GM10266 (cell line): ENCODE results near the gene STXBP5.

Experiments used
- DNase-seq: peaks from one replicate; pipeline ENCODE4 v3.0.0; 2012; ENCODE audit errors: extremely low spot score
- CTCF ChIP-seq: IDR thresholded peaks from 2 replicates; pipeline ENCODE4 v1.5.1; 2012; ENCODE audit warnings: mild to moderate bottlenecking, low read depth; ENCODE audit not compliant: control insufficient read depth, insufficient read depth; ENCODE audit errors: missing control alignments

The STXBP5 gene

GRCh38 chr6:147390909-147391536 lies 186.8 kb downstream of the STXBP5 start:
- no peak for DNase-seq
- TF ChIP-seq CTCF: no peak

GRCh38 chr6:147392917-147393625 lies 188.9 kb downstream of the STXBP5 start:
- no peak for TF ChIP-seq CTCF
- DNase-seq: no peak

GRCh38 chr6:147395158-147395557 lies 190.9 kb downstream of the STXBP5 start:
- no peak for DNase-seq
- TF ChIP-seq CTCF: no peak

- DNase-seq: no peak
- no peak for TF ChIP-seq CTCF
These were observed 193.1 kb downstream of the STXBP5 start for GRCh38 chr6:147397306-147397705.

GRCh38 chr6:147400968-147401367 lies 196.8 kb downstream of the STXBP5 start:
- DNase-seq: no peak
- TF ChIP-seq CTCF: no peak

GRCh38 chr6:147401779-147402178 lies 197.6 kb downstream of the STXBP5 start:
- no peak for TF ChIP-seq CTCF
- DNase-seq: no peak

GRCh38 chr6:147406783-147407182 lies 202.6 kb downstream of the STXBP5 start:
- DNase-seq: no peak
- TF ChIP-seq CTCF: no peak
